Measurements from ENCODE around the gene DLX1.

DLX1 gene

GRCh38 chr2:172098650-172099471, 13.6 kb downstream of the DLX1 start (continued):
- 0 out of 2 replicates have a peak, but pooled peaks have one; percentile 34 for TF ChIP-seq PRDM1 (tag by site-specific recombination; IDR thresholded peaks at IDR 0.05)
- TF ChIP-seq ZNF629 (tag by site-specific recombination; IDR thresholded peaks at IDR 0.05): peak; percentile 57; the same call in 1 of the 2 replicates
- TF ChIP-seq ZNF785 (tag by site-specific recombination; IDR thresholded peaks at IDR 0.05): no peak
- TF ChIP-seq ZNF391 (tag by site-specific recombination; IDR thresholded peaks at IDR 0.05; ENCODE audit: borderline replicate concordance, low read depth): peak; percentile 93; the same call in 1 of the 2 replicates
- peak; percentile 71 for TF ChIP-seq ZBTB8A (tag by site-specific recombination; IDR thresholded peaks at IDR 0.05)
- peak; percentile 95 for TF ChIP-seq ZBTB26 (tag by site-specific recombination; optimal IDR thresholded peaks at IDR 0.05)
- TF ChIP-seq ZNF624 (tag by site-specific recombination; IDR thresholded peaks at IDR 0.05): peak; percentile 35; the same call in 1 of the 2 replicates
- no peak for TF ChIP-seq ZNF362 (tag by site-specific recombination; IDR thresholded peaks at IDR 0.05)
- peak; percentile 19; the same call in 1 of the 2 replicates for TF ChIP-seq OSR2 (tag by site-specific recombination; IDR thresholded peaks at IDR 0.05)
- TF ChIP-seq ZNF561 (tag by site-specific recombination; IDR thresholded peaks at IDR 0.05; ENCODE audit: borderline replicate concordance): peak; percentile 66
- TF ChIP-seq CTCF (tag by site-specific recombination; IDR thresholded peaks at IDR 0.05): peak; percentile 5; the same call in 1 of the 2 replicates
- TF ChIP-seq ZNF692 (tag by site-specific recombination; IDR thresholded peaks at IDR 0.05): peak; percentile 60
- peak; percentile 99 for TF ChIP-seq INSM2 (tag by site-specific recombination; IDR thresholded peaks at IDR 0.05)
- peak; percentile 100 for TF ChIP-seq ZNF600 (tag by site-specific recombination; IDR thresholded peaks at IDR 0.05)
- TF ChIP-seq ZBTB48 (tag by site-specific recombination; IDR thresholded peaks at IDR 0.05): peak; percentile 80; the same call in 1 of the 2 replicates
- TF ChIP-seq ZNF501 (tag by site-specific recombination; IDR thresholded peaks at IDR 0.05): no peak
- peak; percentile 49; the same call in 1 of the 2 replicates for TF ChIP-seq TRIM28 (IDR thresholded peaks at IDR 0.05; ENCODE audit: borderline replicate concordance, low read length)
- peak; percentile 80 for TF ChIP-seq ZXDB (tag by site-specific recombination; IDR thresholded peaks at IDR 0.05)
- TF ChIP-seq ZBTB20 (tag by site-specific recombination; IDR thresholded peaks at IDR 0.05): peak; percentile 77; the same call in 1 of the 2 replicates
- TF ChIP-seq ZNF768 (tag by site-specific recombination; IDR thresholded peaks at IDR 0.05): no peak
- TF ChIP-seq KLF8 (tag by site-specific recombination; IDR thresholded peaks at IDR 0.05): peak; percentile 79
- TF ChIP-seq ZNF521 (tag by site-specific recombination; IDR thresholded peaks at IDR 0.05): no peak
- TF ChIP-seq SP3 (tag by site-specific recombination; IDR thresholded peaks at IDR 0.05): peak; percentile 39; the same call in 1 of the 2 replicates
- TF ChIP-seq ZFP69B (tag by site-specific recombination; IDR thresholded peaks at IDR 0.05): peak; percentile 80
- peak; percentile 45 for TF ChIP-seq EGR2 (tag by site-specific recombination; IDR thresholded peaks at IDR 0.05; ENCODE audit: low read depth)
